ENCODE measurements around the gene MYL1.

The MYL1 gene

GRCh38 chr2:210269148-210269547 lies 45.8 kb downstream of the MYL1 start:
- Histone ChIP-seq H3K27ac (replicated peaks) (no peak overlapping the region), H3K4me3 (replicated peaks; ENCODE audit: insufficient read depth, low read length) (no peak overlapping the region), H3K27me3 (ENCODE audit: insufficient read depth, poor library complexity, severe bottlenecking) (no peaks in the 10 kb centered on the region)
- DNase-seq (ENCODE audit: low read depth in 1 of 2, low spot score in 1 of 2) = no peak
- TF ChIP-seq CTCF (IDR thresholded peaks at IDR 0.05; ENCODE audit: insufficient read depth, low read length) = no peak
- TF ChIP-seq GABPA (IDR thresholded peaks at IDR 0.05; ENCODE audit: low read depth) = no peak
- TF ChIP-seq SPI1 (IDR thresholded peaks at IDR 0.05; ENCODE audit: borderline replicate concordance, low read depth) = no peak
- no peak for TF ChIP-seq REST (IDR thresholded peaks at IDR 0.05; ENCODE audit: insufficient replicate concordance, low read depth)
- TF ChIP-seq POLR2AphosphoS5 (IDR thresholded peaks at IDR 0.05; ENCODE audit: low read depth) = no peak

GRCh38 chr2:210268281-210268680 lies 46.7 kb downstream of the MYL1 start:
- Histone ChIP-seq H3K27me3 (ENCODE audit: insufficient read depth, poor library complexity, severe bottlenecking) (no peaks in the 10 kb centered on the region), H3K4me3 (replicated peaks; ENCODE audit: insufficient read depth, low read length) (no peak overlapping the region), H3K27ac (replicated peaks) (no peak overlapping the region)
- DNase-seq (ENCODE audit: low read depth in 1 of 2, low spot score in 1 of 2) = no peak
- TF ChIP-seq CTCF (IDR thresholded peaks at IDR 0.05; ENCODE audit: insufficient read depth, low read length) = no peak
- TF ChIP-seq GABPA (IDR thresholded peaks at IDR 0.05; ENCODE audit: low read depth) = no peak
- 0 out of 2 replicates have a peak, but pooled peaks have one; percentile 2 for TF ChIP-seq SPI1 (IDR thresholded peaks at IDR 0.05; ENCODE audit: borderline replicate concordance, low read depth)
- no peak for TF ChIP-seq REST (IDR thresholded peaks at IDR 0.05; ENCODE audit: insufficient replicate concordance, low read depth)

GRCh38 chr2:210267698-210268097 lies 47.3 kb downstream of the MYL1 start:
- Histone ChIP-seq H3K27ac (replicated peaks) (no peak overlapping the region), H3K4me3 (replicated peaks; ENCODE audit: insufficient read depth, low read length) (no peak overlapping the region), H3K27me3 (ENCODE audit: insufficient read depth, poor library complexity, severe bottlenecking) (no peaks in the 10 kb centered on the region)
- DNase-seq (ENCODE audit: low read depth in 1 of 2, low spot score in 1 of 2) = no peak
- no peak for TF ChIP-seq SPI1 (IDR thresholded peaks at IDR 0.05; ENCODE audit: borderline replicate concordance, low read depth)
- TF ChIP-seq GABPA (IDR thresholded peaks at IDR 0.05; ENCODE audit: low read depth) = no peak
- no peak for TF ChIP-seq POLR2AphosphoS5 (IDR thresholded peaks at IDR 0.05; ENCODE audit: low read depth)
- TF ChIP-seq REST (IDR thresholded peaks at IDR 0.05; ENCODE audit: insufficient replicate concordance, low read depth) = no peak
- no peak for TF ChIP-seq CTCF (IDR thresholded peaks at IDR 0.05; ENCODE audit: insufficient read depth, low read length)
